ENCODE measurements around the gene LRP1B. TPM values are rescaled to one million over a fixed set of nuclear protein-coding genes. Genes with fewer than 3 reads are reported as not detected.

The LRP1B gene
- total RNA-seq, 4 donors from 2014 or later = 0.85 to 3.3 (median 1.1) TPM; not detected in 1

GRCh38 chr2:141925511-141925910 lies 205.3 kb downstream of the LRP1B start:
- Histone ChIP-seq H3K27ac (no peak overlapping the region), H3K27me3 (no peaks in the 10 kb centered on the region), H3K9me3 (no peaks in the 10 kb centered on the region), H3K4me1 (no peaks in the 10 kb centered on the region), H3K4me3 (no peak overlapping the region), H3K36me3 (no peaks in the 10 kb centered on the region)
- TF ChIP-seq, protein P1, sequence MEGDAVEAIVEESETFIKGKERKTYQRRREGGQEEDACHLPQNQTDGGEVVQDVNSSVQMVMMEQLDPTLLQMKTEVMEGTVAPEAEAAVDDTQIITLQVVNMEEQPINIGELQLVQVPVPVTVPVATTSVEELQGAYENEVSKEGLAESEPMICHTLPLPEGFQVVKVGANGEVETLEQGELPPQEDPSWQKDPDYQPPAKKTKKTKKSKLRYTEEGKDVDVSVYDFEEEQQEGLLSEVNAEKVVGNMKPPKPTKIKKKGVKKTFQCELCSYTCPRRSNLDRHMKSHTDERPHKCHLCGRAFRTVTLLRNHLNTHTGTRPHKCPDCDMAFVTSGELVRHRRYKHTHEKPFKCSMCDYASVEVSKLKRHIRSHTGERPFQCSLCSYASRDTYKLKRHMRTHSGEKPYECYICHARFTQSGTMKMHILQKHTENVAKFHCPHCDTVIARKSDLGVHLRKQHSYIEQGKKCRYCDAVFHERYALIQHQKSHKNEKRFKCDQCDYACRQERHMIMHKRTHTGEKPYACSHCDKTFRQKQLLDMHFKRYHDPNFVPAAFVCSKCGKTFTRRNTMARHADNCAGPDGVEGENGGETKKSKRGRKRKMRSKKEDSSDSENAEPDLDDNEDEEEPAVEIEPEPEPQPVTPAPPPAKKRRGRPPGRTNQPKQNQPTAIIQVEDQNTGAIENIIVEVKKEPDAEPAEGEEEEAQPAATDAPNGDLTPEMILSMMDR (IDR thresholded peaks at IDR 0.05) = no peak
- no peak for TF ChIP-seq POLR2A (IDR thresholded peaks at IDR 0.05)
- DNase-seq = no peak

GRCh38 chr2:141923657-141924056 lies 207.2 kb downstream of the LRP1B start:
- Histone ChIP-seq H3K9me3 (no peaks in the 10 kb centered on the region), H3K36me3 (no peaks in the 10 kb centered on the region), H3K4me1 (no peaks in the 10 kb centered on the region), H3K27ac (no peak overlapping the region), H3K4me3 (no peak overlapping the region), H3K27me3 (no peaks in the 10 kb centered on the region)
- no peak for TF ChIP-seq POLR2A (IDR thresholded peaks at IDR 0.05)
- TF ChIP-seq, protein P1 (IDR thresholded peaks at IDR 0.05) = no peak
- no peak for DNase-seq

DNA sequence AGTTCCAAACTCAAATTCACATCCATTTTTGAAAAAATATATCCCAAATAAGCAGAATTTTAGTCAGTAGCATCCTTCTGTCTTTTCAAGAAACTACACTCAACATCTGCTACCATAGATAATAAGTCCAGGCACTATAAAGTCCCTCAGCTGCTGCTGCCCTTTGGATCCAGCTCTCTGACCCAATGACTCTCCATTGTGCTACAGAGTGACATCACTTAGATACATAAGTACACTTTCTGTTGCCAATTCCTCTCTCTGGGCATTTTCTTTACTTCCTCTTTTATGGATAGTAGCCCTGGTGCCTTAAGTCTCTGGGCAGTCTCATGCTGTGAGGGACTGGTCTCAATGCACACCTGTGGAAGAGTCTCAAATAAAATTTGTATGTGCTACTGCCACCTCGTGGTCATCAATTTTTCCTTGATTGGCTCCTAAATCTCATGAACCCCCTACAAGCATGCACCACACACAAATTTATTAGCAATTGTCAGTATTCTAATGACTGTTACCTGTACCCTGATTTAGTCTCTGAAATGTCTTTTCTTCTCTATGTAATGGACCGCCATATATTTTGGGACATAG lies 219.2 kb downstream of the LRP1B start:
- H3K27ac ChIP-seq = no peak overlapping the region
- no peaks in the 10 kb centered on the region for H3K9me3 ChIP-seq
- no peak for TF ChIP-seq POLR2A (IDR thresholded peaks at IDR 0.05)
- TF ChIP-seq, protein P1 (IDR thresholded peaks at IDR 0.05) = no peak
- H3K36me3 ChIP-seq = no peaks in the 10 kb centered on the region
- H3K27me3 ChIP-seq = no peaks in the 10 kb centered on the region
- DNase-seq = no peak
- no peaks in the 10 kb centered on the region for H3K4me1 ChIP-seq
- H3K4me3 ChIP-seq = no peak overlapping the region

DNA sequence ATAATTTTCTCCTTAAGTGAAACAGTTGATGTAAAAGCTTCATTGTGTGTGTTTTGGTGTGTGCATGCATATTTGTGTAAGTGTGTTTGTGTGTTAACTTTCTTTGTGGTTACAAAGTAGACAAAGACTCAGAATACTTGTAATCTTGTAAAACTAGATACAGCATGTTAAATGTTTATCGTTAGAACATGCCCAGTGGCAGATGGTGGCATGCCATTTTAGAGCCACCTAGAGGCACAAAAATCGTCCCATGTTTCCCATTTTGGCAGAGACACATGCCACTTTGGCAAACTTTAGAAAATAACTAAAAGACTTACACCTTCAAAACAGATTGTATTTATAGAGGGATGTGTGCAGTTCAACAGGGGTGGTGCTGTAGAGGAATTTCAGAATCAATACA lies 224.1 kb downstream of the LRP1B start:
- H3K4me3 ChIP-seq = no peak overlapping the region
- H3K9me3 ChIP-seq = no peaks in the 10 kb centered on the region
- H3K27ac ChIP-seq = no peak overlapping the region
- no peaks in the 10 kb centered on the region for H3K27me3 ChIP-seq
- no peaks in the 10 kb centered on the region for H3K36me3 ChIP-seq
- DNase-seq = no peak
- no peaks in the 10 kb centered on the region for H3K4me1 ChIP-seq
- TF ChIP-seq, protein P1 (IDR thresholded peaks at IDR 0.05) = no peak
- no peak for TF ChIP-seq POLR2A (IDR thresholded peaks at IDR 0.05)

GRCh38 chr2:141900826-141901225 lies 230.0 kb downstream of the LRP1B start:
- H3K4me3 ChIP-seq = no peak overlapping the region
- no peak for DNase-seq
- TF ChIP-seq POLR2A (IDR thresholded peaks at IDR 0.05) = no peak
- TF ChIP-seq, protein P1 (IDR thresholded peaks at IDR 0.05) = no peak
- H3K4me1 ChIP-seq = no peaks in the 10 kb centered on the region
- no peaks in the 10 kb centered on the region for H3K27me3 ChIP-seq
- no peaks in the 10 kb centered on the region for H3K36me3 ChIP-seq
- H3K9me3 ChIP-seq = no peaks in the 10 kb centered on the region
- no peak overlapping the region for H3K27ac ChIP-seq

- H3K27ac ChIP-seq = no peak overlapping the region
- H3K36me3 ChIP-seq = no peaks in the 10 kb centered on the region
- no peak overlapping the region for H3K4me3 ChIP-seq
- TF ChIP-seq, protein P1 (IDR thresholded peaks at IDR 0.05) = no peak
- TF ChIP-seq POLR2A (IDR thresholded peaks at IDR 0.05) = no peak
- H3K27me3 ChIP-seq = no peaks in the 10 kb centered on the region
- no peaks in the 10 kb centered on the region for H3K9me3 ChIP-seq
- H3K4me1 ChIP-seq = no peaks in the 10 kb centered on the region
- DNase-seq = no peak
These were observed 231.1 kb downstream of the LRP1B start for GRCh38 chr2:141899740-141900139.

Data from Peyer's patch (tissue), 4 donors.